Activated naive CD4-positive, alpha-beta T cell treated with anti-CD3 and anti-CD28 coated beads, Interleukin-2, amount 50 U/mL, for 24 hours (primary cell): ENCODE results near the gene ARHGAP42.
"Not testable (repeated sequence)": the region's sequence is repeated elsewhere in the genome, so short reads cannot be mapped to it uniquely, and the experiment has no call there.

Experiments used
- H3K27ac Mint-ChIP-seq: one replicate; pipeline ENCODE4 v1.8.0; 2021; ENCODE audit warnings: mild to moderate bottlenecking, mixed read lengths
- H3K27me3 Mint-ChIP-seq: one replicate; pipeline ENCODE4 v1.8.0; 2021; ENCODE audit warnings: mixed read lengths
- H3K36me3 Mint-ChIP-seq: one replicate; pipeline ENCODE4 v1.8.0; 2021; ENCODE audit warnings: mixed read lengths
- H3K4me1 Mint-ChIP-seq: one replicate; pipeline ENCODE4 v1.8.0; 2021; ENCODE audit warnings: mixed read lengths
- H3K4me3 Mint-ChIP-seq: one replicate; pipeline ENCODE4 v1.8.0; 2021; ENCODE audit warnings: mild to moderate bottlenecking, mixed read lengths
- H3K9me3 Mint-ChIP-seq: one replicate; pipeline ENCODE4 v1.8.0; 2021; ENCODE audit warnings: mixed read lengths

Gene ARHGAP42

DNA sequence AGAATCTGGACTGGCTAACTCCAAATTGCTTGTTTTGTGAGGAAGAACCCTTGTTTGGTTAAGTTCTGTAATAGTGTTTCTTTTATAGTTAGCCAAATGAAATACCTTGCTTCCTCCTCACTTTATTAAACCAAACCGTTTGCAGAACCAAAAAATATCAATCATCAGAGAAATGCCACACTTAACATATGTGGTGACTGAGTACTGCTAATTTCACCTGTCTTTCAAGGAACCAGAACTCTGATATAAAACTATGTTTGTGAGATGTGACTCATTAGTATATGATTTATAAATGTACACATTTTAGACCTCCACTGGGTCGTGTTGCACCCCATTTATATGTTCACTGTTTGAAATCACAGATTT lies 322.6 kb downstream of the ARHGAP42 start:
- Mint-ChIP-seq H3K4me1 (no peaks in the 10 kb centered on the region), H3K4me3 (no peak overlapping the region), H3K27ac (no peak overlapping the region), H3K27me3 (no peaks in the 10 kb centered on the region), H3K9me3 (peaks cover 3% of the 10 kb centered on the region), H3K36me3 (no peaks in the 10 kb centered on the region)

DNA sequence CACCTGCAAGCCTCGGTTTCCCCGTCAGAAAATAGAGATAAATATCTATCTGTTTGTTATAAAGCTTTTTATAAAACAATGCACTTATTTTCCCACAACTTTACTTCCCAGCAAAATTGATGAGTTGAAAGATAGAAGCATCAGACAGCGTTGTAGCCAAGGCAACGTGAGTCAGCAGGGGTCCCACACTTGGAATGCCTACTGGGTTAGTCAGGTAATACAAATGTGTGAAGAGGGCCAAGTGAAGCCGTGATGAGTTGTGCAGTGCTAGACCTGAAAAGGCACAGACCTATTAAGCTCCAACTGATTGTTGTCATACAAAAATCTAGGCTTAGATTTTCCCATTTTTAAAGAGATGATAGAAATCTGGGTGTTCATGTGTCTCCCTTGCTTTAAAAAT lies 323.8 kb downstream of the ARHGAP42 start:
- Mint-ChIP-seq H3K4me1 (no peaks in the 10 kb centered on the region), H3K4me3 (no peak overlapping the region), H3K27ac (no peak overlapping the region), H3K36me3 (no peaks in the 10 kb centered on the region), H3K9me3 (peaks cover 4% of the 10 kb centered on the region), H3K27me3 (no peaks in the 10 kb centered on the region)

DNA sequence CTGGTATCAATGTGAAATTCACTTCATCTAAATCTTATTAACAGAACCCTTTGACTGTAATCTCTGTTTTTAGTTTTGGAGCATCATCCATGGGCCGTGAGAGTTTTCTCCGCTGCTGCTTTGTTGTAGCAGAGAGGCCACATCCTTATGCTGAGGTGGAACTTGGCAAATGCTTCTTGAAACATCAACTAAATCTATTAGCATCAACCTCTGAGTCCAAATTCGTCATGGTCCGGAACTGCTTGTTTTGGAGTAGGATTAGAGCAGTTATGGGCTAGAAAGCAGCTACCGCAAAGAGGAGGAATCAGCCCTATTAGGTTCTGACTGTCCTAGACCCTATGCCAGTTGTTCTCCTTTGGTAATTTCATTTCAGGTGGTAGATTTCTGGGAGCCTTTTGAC lies 324.8 kb downstream of the ARHGAP42 start:
- Mint-ChIP-seq H3K4me1 (no peaks in the 10 kb centered on the region), H3K27ac (no peak overlapping the region), H3K27me3 (no peaks in the 10 kb centered on the region), H3K9me3 (peaks cover 4% of the 10 kb centered on the region), H3K4me3 (no peak overlapping the region), H3K36me3 (no peaks in the 10 kb centered on the region)

DNA sequence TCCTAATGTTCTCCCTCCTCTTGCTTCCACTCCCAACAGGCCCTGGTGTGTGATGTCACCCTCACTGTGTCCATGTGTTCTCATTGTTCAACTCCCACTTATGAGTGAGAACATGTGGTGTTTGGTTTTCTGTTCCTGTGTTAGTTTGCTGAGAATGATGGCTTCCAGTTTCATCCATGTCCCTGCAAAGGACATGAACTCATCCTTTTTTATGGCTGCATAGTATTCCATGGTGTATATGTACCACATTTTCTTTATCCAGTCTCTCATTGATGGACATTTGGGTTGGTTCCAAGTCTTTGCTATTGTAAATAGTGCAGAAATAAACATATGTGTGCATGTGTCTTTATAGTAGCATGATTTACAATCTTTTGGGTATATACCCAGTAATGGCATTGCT lies 326.6 kb downstream of the ARHGAP42 start:
- not testable (repeated sequence) for H3K9me3 Mint-ChIP-seq, H3K27ac Mint-ChIP-seq, H3K36me3 Mint-ChIP-seq, H3K4me1 Mint-ChIP-seq, H3K27me3 Mint-ChIP-seq, H3K4me3 Mint-ChIP-seq

DNA sequence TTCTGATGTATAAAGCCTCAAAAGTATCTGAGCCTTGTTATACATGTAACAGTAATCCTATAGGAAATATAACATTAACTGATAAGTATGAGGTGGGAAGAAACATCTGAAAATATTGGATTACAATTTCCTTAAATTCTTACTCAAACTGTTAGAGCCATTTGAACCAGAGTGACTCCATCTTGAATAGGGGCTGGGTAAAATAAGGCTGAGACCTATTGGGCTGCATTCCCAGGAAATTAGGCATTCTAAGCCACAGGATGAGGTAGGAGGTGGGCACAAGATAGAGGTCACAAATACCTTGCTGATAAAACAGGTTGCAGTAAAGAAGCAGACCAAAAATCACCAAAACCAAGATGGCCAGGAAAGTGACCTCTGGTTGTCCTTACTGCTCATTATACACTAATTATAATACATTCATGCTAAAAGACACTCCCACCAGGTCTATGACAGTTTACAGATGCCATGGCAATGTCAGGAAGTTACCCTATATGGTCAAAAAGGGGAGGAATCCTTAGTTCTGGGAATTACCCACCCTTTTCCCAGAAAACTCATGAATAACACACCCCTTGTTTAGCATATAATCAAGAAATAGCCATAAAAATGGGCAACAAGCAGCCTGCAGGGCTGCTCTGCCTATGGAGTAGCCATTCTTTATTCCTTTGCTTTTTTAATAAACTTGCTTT lies 327.7 kb downstream of the ARHGAP42 start:
- Mint-ChIP-seq H3K4me1 (no peaks in the 10 kb centered on the region), H3K36me3 (no peaks in the 10 kb centered on the region), H3K4me3 (no peak overlapping the region), H3K27ac (no peak overlapping the region), H3K9me3 (peaks cover 9% of the 10 kb centered on the region), H3K27me3 (no peaks in the 10 kb centered on the region)

DNA sequence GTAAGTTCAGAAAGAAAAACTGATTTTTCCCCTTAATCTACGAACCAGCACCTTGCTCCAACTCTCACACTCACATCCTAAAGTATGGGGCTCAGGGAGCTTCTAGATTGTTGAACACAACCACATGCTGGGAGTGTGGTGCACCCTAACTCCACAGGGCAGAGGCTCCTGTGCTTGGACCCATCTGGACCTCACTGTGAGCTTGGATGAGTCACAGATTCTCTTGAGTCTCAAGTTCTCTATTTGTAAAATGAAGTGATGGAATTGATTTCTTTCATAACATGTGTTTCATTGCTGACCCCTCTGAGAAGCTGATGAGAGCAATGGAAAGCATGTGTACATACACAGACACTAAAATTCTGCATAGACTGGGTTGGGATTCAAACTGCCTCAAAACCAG lies 332.8 kb downstream of the ARHGAP42 start:
- peaks cover 5% of the 10 kb centered on the region for H3K9me3 Mint-ChIP-seq
- H3K4me3 Mint-ChIP-seq, result no peak overlapping the region
- no peaks in the 10 kb centered on the region for H3K27me3 Mint-ChIP-seq
- H3K36me3 Mint-ChIP-seq, result no peaks in the 10 kb centered on the region
- H3K27ac Mint-ChIP-seq, result no peak overlapping the region
- no peaks in the 10 kb centered on the region for H3K4me1 Mint-ChIP-seq

DNA sequence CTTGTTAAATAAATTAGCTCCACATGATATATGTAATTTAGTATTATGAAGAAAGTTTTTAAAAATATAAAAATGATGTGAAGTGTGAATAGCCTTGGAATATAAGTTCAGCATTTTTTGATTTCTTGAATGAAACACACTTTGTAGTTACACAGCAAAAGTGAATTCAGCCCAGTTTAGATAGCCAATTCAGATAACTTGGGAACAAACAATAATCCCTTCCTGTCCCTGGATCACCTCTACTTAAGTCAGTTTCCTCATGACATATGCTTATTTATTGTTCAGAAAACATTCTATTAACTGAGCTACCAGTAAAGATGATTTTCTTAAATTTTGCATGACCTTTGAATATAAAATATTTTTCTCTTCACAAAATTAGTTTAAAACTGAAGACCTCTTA lies 335.2 kb downstream of the ARHGAP42 start:
- Mint-ChIP-seq H3K36me3 (no peaks in the 10 kb centered on the region), H3K9me3 (peaks cover 5% of the 10 kb centered on the region), H3K27me3 (no peaks in the 10 kb centered on the region), H3K4me3 (no peak overlapping the region), H3K4me1 (no peaks in the 10 kb centered on the region), H3K27ac (no peak overlapping the region)

DNA sequence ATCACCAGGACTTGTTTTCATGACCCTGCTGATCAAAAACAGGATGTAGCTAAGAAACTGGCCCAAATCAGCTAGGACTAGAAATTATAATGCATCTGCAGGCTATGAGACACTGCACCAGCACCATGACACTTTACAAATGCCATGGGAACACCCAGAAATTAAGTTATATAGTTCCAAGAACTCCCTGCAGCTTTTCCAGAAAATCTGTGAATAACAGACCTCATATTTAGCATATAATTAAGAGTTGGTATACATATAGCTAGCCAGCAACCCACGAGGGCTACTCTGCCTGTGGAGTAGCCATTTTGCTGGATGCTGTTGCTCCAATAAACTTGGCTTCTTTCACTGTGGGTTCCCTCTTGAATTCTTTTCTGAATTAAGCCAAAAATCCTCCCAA lies 341.6 kb downstream of the ARHGAP42 start:
- Mint-ChIP-seq H3K9me3 (peaks cover 11% of the 10 kb centered on the region), H3K27ac (no peak overlapping the region), H3K4me3 (no peak overlapping the region), H3K27me3 (no peaks in the 10 kb centered on the region), H3K4me1 (no peaks in the 10 kb centered on the region), H3K36me3 (no peaks in the 10 kb centered on the region)

DNA sequence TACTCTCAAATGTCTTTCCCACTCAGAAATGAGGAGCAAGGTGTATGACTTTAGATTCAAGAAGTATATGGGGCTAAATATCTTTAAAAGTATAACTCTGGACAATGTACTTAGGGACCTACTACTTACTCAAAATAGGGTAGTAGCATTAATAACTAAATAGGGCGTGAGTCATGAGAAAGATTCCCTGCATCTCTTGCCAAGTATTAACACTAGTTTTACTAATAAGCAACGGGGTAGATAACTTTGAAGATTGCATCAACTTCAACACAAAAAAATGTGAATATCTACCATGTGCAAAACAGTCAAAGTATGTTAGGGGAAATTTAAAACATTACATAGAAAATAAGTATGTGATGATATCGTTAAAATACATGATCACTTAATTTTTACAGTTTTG lies 342.9 kb downstream of the ARHGAP42 start:
- peaks cover 11% of the 10 kb centered on the region for H3K9me3 Mint-ChIP-seq
- H3K27me3 Mint-ChIP-seq, result no peaks in the 10 kb centered on the region
- H3K36me3 Mint-ChIP-seq, result no peaks in the 10 kb centered on the region
- no peaks in the 10 kb centered on the region for H3K4me1 Mint-ChIP-seq
- H3K27ac Mint-ChIP-seq, result no peak overlapping the region
- no peak overlapping the region for H3K4me3 Mint-ChIP-seq

DNA sequence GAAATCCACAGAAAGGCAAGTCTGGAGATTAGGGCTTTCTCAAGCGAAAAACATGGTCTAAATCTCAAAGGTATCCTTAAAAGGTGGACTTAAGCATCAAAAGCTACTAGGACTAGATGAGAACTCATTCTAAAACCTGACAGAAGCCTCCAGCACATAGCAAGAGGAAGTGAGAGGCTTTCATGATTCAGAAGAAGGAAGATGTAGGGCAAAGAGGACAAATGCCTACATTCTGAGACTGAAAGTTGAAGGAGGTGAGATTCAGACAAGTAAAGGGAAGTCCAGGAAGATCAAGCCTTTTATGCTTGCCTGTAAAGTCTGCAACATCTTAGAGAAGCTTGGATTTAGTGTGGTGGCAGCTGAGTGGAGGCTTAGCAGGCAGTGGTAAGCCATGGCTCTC lies 343.6 kb downstream of the ARHGAP42 start:
- no peaks in the 10 kb centered on the region for H3K4me1 Mint-ChIP-seq
- H3K9me3 Mint-ChIP-seq, result peaks cover 11% of the 10 kb centered on the region
- H3K36me3 Mint-ChIP-seq, result no peaks in the 10 kb centered on the region
- H3K4me3 Mint-ChIP-seq, result no peak overlapping the region
- no peak overlapping the region for H3K27ac Mint-ChIP-seq
- no peaks in the 10 kb centered on the region for H3K27me3 Mint-ChIP-seq

DNA sequence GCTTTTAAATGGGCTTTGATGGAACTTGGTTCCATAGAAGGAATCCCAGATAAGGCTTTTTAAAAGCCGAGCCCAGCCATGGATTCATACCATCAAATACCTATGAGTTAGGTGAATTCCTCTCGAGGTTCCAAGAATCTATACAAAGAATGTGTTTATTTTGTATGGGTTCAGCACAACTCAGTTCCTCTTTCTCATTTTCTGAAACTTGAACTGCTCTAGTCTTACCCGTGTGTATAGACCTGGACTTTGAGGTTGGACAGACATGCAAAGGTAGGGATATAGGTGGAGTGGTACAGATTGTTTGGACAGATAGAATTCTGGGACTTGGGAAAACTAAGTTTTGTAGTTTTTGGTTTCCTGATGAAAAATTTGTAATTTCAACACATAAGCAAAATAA lies 344.6 kb downstream of the ARHGAP42 start:
- no peak overlapping the region for H3K4me3 Mint-ChIP-seq
- H3K27me3 Mint-ChIP-seq, result no peaks in the 10 kb centered on the region
- no peak overlapping the region for H3K27ac Mint-ChIP-seq
- H3K4me1 Mint-ChIP-seq, result no peaks in the 10 kb centered on the region
- no peaks in the 10 kb centered on the region for H3K36me3 Mint-ChIP-seq
- H3K9me3 Mint-ChIP-seq, result peaks cover 11% of the 10 kb centered on the region

DNA sequence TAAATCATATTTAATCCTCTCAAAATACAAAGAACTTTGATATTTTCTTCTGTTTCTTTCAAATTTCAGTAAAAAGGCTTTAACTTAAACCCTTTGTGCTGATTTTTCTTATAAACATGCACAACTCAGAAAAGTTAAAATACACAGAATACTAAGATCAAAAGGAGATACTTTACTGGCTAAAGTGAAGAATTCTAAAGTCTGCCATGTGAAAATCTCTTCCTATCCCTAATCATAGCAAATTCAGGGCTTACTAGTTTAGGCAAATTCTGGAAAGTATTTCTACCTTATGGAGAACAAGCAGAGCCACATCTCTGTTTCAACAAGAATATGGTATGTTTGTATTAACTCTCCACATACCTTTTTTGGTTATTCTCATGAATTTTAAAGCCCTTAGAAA lies 345.9 kb downstream of the ARHGAP42 start:
- peaks cover 11% of the 10 kb centered on the region for H3K9me3 Mint-ChIP-seq
- no peak overlapping the region for H3K27ac Mint-ChIP-seq
- no peaks in the 10 kb centered on the region for H3K36me3 Mint-ChIP-seq
- H3K27me3 Mint-ChIP-seq, result no peaks in the 10 kb centered on the region
- no peak overlapping the region for H3K4me3 Mint-ChIP-seq
- no peaks in the 10 kb centered on the region for H3K4me1 Mint-ChIP-seq

DNA sequence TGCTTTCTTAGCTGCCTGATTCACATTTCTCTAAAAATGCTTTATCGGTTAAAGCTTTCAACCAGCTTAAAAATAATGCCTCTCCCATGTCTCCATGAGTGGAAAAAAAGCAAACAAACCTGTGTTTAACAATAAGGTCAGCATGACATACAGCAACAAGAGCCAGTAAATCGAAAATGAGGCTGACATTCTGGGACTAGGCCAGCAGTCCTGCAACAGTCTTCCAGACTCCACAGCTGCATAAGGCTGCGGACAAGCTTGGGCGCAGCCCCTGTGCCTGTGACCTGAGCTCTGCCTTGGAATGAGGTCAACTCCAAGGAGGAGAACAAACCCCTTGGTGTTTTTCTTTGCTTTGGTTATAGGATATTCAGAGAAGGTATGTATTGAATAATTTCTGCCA lies 347.0 kb downstream of the ARHGAP42 start:
- H3K9me3 Mint-ChIP-seq, result peaks cover 11% of the 10 kb centered on the region
- no peak overlapping the region for H3K27ac Mint-ChIP-seq
- H3K36me3 Mint-ChIP-seq, result no peaks in the 10 kb centered on the region
- no peak overlapping the region for H3K4me3 Mint-ChIP-seq
- no peaks in the 10 kb centered on the region for H3K27me3 Mint-ChIP-seq
- no peaks in the 10 kb centered on the region for H3K4me1 Mint-ChIP-seq

DNA sequence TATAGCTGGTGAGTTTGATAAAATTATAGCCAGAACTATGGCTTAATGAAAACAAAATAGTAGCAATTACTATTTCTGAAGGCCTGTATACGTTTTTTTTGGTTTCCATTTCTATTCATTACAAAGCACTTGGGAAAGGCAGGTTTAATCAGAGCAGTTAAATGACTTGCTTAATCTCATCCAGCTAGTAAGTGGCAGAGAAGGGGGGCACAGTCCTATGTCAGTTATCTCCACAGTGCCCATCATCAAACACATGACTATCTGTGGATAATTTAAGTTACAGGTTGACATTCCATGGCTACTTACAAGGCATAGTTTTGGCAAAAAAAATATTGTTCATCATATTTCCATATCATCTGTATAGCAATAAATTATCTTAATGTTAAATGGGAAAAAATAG lies 348.8 kb downstream of the ARHGAP42 start:
- H3K27ac Mint-ChIP-seq, result no peak overlapping the region
- no peak overlapping the region for H3K4me3 Mint-ChIP-seq
- H3K27me3 Mint-ChIP-seq, result no peaks in the 10 kb centered on the region
- no peaks in the 10 kb centered on the region for H3K36me3 Mint-ChIP-seq
- H3K4me1 Mint-ChIP-seq, result no peaks in the 10 kb centered on the region
- H3K9me3 Mint-ChIP-seq, result peaks cover 4% of the 10 kb centered on the region
